HG03457 (cell line): ENCODE measurements around the gene IKZF1.

Experiments used
- ATAC-seq: cut with Tn5 transposase; IDR thresholded peaks from one replicate; pipeline ENCODE4 v1.9.1; 2021; ENCODE audit warnings: moderate number of reproducible peaks; ENCODE audit not compliant: unreplicated experiment

The IKZF1 gene

GRCh38 chr7:50282813-50283605 is 21.5 kb upstream of the IKZF1 start:
- ATAC-seq, result no peak

- no peak for ATAC-seq
These were observed 20.8 kb upstream of the IKZF1 start for GRCh38 chr7:50283731-50284130.

DNA sequence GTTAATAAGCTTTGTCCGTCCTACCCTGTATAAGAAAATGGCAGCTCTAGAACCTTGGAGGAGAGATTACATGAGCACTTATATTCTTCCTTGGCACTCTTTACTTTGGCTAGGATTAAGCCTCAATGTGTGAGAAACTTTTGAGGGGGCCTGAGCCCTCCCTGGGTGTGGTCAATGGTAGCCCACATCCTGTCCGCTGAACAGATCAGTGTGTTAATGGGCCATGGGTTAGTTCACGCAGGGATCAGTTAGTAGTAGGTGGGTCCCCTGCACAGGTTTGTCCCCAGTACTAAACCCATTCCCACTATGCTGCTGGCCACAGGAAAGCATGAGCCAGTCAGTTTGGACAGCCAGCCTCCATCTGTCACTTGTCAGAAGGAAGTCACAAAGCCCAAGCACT is 20.2 kb upstream of the IKZF1 start:
- no peak for ATAC-seq

- ATAC-seq, result no peak
These were observed 19.2 kb upstream of the IKZF1 start for GRCh38 chr7:50285269-50285668.

- no peak for ATAC-seq
These were observed 17.4 kb upstream of the IKZF1 start for GRCh38 chr7:50287129-50287528.

DNA sequence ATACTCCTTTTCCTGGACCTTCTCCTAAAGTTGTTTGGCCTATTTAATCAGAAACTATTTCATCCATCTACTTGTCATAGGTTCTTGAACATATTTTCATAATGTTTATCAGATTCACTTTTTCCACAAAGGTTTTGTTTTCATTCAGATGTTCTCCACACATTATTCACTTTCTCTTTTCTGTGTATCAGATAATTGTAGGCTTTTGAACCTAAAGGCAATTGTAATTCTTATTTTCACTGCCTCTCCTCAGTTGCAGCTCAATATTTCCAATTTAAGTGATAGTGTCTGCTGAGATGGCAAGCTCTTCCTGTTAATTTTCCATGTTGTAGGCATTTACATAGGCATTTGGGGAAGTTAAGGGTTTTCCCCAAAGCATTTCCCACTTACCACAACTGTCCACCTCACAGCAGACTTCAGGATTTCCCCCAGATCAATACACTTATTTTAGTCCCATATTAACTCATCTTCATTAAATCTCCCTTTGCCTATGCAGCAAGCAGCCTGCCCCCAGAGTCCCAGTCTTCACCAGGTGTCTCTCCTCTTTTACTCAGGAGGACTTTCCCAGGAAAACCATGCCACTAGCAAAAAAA is 12.3 kb upstream of the IKZF1 start:
- ATAC-seq, result no peak

GRCh38 chr7:50292763-50293162 is 11.8 kb upstream of the IKZF1 start:
- no peak for ATAC-seq

- ATAC-seq, result peak; percentile 42
These were observed 10.9 kb upstream of the IKZF1 start for GRCh38 chr7:50293509-50294179.

DNA sequence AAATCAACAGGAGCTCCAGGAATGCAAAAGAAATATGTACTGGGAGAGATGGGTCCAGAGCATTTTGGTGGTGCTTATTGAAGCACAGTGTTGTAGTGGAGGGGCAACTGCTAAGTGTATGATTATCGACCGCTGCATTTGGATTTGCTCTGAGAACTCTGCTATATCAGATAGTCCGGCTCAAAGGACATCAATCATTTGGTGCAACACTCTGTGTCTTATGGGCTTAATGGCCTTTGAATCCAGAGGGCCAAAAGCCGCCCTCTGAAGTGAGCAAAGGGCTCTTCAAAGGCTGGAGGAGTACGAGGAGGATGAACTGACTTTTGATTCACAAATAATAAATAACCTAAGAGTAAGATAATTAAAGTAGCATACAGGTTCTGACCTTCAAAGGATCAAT is 9.4 kb upstream of the IKZF1 start:
- ATAC-seq, result no peak

DNA sequence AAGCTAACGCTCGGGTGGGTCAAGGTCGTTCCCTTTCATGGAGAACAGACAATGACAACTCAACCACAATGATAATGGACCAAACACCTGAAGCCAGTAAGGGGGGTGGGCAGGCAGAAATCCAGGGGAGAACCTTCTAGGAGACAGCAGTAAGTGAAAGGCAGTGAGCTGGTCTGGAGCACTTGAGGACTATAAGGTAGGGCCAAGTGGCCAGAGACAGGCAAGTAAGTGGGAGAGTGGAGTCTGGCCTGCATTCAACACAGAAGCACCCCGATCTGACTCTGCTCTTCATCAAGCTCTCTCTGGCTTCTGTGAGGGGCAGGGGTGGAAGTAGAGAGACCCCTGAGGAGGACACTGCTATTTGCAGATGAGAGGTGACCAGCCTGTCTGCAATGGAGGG is 7.7 kb upstream of the IKZF1 start:
- ATAC-seq, result no peak

DNA sequence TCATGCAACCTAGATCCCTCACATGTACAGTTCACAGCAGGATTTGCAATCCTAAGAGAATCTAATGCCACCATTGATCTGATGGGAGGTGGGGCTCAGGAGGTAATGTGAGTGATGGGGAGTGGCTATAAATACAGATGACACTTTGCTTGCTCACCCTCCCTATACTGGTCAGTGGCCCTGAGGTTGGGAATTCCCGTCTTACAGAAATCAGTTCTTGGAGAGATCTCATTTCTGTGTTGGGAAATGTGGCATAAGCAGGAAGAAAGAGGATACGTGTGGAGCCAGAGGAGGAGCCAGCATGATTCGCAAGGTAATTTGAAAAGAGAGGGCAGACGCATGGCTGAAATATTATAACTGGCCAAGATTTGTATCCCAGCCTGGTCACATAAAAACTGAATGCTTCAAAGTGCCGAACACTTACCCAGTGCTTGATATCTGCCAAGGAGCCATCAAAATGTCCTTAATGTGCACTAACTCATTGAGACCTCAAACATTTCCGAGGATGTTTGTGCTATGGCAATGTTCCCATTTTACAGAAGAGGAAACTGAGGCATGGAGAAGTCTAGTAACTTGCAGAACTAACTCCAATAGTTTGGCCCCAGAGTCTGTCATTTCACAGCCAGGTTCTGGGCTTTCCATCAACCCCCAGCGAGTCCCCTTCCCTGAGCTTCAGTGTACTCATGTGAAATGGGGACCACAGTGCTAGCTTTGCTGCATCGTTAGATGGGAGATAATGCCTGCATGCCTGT is 5.5 kb upstream of the IKZF1 start:
- ATAC-seq, result no peak

DNA sequence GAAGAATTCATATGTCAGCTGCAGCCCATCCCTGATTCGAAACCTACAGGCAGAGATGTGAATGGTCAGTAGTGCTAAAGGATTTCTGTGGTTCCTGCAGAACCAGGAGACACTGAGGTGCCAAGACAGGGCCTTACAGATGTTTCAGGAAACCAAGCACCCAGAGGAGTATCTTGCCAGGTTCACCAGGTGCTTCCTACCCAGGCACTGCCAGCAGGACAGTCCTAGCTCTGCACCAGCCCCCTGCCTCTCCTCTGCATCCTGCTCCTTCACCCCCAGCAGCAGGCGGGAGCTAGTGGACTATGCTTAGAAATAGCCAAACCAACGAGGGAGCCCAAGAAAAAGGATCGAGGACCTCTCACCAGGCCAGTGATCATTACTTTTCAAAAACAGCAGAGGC is 4.2 kb upstream of the IKZF1 start:
- ATAC-seq, result no peak

DNA sequence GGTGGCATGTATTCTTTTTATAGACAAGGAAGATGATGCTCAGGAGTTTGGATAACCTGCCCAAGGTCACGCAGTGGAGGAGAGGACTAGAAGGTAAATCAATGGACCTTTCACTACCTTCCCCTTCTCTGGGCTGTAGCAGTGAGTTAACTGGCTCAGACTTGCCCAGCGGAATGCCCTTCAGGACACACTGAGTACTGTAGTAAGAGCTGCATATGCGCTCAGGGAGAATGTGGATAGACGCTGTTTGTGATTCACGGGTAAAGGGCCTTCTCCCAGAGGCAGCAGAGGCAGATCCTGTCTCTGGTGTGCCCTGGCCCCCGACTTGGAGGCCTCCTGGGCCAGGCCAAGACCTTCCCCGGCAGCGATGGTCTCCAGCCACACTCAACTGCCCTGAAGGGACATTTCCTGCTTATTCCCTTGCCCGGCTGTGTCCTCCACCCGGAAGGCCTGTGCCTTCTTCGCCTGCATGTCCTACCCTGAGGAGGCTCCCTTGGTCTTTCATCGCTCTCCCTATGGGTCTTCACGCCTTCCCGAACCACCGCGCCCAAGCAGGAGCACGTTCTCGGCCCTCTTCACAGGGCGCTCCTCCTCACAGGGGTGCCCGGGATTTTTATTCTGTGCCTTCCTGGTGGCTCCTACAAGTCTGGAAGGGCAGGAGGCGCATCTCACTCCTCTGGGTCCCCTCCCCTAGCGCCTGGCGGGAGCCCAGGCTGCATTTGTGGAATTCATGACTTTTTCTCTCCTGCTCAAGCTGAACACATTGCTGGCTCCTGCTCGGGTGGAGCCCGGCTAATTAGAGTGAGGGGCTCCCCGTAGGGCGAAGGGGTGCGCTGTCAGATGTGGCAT is 1.8 kb upstream of the IKZF1 start:
- no peak for ATAC-seq

- no peak for ATAC-seq
These were observed 984 bp upstream of the IKZF1 start for GRCh38 chr7:50303335-50304128.

DNA sequence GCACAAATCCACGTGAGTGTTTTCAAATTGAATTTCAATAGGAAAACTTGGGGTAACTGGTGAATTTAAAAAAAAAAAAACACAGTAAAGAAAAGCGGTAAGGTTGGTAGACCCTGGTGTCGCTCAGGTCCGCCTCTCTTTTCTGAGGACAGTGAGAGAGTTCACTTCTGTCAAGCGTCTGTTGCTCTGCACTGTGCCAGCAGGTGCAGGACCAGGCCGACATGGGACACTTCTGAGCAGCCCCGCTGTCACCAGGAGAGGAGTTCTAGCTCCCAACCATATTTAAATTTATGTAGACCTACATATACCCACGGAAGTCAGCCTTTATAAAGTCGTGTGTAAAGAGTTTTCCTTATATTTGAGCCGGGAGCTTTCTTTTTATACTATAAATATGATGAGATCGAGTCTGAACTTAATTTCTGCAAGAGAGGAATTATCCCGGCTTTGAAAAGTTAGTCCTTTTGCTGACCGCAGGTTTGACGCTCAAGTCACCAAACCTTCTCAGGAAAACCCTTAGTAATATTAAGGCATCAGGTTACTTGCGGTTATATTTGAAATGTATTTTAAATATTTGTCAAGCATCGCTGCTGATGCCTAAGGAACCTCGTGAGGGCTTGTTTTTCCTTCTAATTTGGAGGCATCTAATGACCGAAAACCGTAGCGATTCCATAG is 531 bp downstream of the IKZF1 start:
- ATAC-seq, result peak; percentile 41

DNA sequence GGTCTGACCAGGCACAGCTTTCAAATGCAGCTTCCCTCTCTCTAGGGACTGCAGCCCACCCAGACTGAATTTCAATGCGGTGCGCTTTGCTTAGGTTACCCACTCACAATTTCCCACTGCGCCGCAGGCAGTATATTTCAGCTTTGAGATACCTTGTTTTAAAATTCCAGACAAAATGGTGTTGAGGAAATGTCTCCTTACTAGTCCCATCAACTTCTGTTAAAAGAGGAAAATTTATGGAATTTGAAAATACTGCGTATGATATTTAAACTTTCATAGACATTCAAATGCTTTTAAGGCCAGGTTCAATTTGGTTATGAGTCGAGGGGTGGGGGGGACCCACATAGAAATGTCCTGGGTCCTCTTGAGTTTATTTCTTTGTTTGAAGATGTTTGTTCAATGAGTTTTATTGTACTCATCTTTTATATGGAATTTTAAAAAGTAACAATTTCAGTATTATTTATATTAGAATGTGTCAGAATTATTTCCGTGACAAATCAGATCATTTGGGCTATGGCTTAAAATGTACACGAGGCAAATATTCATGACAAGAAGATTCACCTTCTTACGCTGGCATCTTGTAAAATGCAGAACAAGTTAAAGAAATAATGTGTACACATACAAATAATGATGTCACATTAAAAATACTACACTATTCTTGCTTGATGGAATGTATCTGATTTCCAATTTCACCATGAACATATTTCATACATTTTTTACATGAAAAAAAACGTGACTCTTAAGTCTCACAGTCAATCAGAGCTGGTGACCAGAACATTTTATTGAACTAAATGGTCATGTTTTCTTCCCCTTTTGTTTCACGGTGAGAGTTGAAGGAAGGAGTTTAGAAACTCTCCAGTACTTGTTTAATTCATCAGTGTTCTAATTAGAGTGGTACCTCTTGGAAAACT is 1.3 kb downstream of the IKZF1 start:
- ATAC-seq, result no peak

DNA sequence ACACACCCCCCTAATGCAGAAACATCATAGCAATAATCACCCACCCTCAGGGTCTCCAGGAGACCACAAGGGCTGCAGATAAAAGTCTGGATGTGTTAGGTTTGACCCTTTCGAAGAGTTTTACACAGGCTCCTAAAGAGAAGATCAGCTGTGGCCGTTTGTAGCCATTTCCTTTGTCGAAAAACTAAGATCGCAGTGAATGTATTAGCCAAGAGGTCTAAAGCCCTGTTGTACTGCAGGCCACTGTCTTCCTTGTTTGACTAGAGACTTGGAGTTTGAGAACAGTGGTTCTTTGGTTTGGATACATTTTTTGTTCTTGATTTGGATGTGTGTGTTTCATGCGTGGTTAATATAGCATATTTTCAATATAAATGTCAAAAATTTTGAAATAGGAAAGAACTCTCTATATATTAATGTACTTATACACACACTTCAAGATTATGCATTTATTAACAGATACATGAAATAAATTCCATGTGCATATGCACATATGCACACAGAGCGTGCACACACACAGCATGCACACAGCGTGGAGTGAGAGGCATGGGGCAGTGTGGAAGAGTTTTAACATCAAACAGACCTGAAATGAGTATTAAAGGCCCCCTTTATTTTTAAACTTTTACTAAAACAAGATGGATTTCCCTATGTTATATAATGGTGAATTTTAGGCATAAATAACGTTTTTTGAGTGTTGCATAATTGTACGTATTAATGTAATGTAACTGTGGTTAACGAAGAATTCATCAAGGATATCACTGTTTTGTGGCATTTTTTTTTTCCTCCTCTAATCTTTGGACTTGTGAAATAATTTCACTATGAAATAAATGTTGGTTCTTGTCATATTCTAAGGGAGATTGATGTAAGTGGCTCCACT is 2.2 kb downstream of the IKZF1 start:
- no peak for ATAC-seq
